ENCODE results near the gene ANKLE1. TPM values are rescaled to one million over a fixed set of nuclear protein-coding genes. Genes with fewer than 3 reads are reported as not detected.
A peak's percentile ranks its signal among the peaks of the same experiment; 100 is the strongest.

Gene ANKLE1
- total RNA-seq, 4 donors from 2014 or later = 0.30 to 2.5 (median 1.5) TPM

DNA sequence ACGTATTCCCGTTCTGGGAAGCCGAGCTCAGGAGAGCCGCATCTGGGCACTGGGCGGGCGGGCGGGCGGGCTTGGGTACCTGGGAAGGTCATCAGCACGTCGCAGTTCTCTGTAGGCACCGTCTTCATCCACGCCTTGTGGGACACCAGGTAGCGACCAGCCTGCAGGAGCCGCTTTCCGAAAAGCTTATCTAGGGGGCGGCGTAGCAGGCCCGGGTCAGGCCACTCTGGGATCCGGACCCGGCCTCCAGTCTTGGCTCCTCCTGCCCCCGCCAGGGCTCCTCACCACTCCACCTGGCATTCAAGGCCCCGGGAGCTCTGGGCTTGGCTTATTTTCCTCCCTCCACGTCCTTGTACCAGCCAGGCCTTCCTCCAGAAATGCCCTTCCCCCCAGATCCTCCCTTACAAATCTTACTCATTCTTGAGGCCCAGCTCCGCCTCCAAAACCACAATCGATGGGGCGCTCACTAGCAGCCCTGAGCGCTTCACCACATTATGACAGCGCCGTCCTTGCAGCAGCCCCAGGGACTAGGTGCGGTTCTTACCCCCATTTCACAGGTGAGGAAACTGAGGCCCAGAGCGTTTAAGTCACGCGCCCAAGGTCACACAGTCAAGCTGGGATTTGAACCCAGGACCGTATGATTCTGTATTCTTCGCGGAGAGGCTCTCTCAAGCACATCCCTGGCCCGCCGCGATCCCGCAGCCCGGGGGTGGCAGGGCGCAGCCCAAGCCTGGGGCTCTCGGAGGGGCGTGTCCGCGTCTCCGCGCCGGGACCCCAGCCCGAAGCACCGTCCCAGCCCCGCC is 52.1 kb downstream of the ANKLE1 start:
- TF ChIP-seq CTCF (IDR thresholded peaks at IDR 0.05) (no peak), POLR2AphosphoS5 (IDR thresholded peaks at IDR 0.05) (no peak), POLR2A (IDR thresholded peaks at IDR 0.05) (no peak), EP300 (IDR thresholded peaks at IDR 0.05) (no peak)
- Histone ChIP-seq H3K4me3 (peak overlapping the region; percentile 74), H3K4me1 (peaks cover 51% of the 10 kb centered on the region), H3K9me3 (no peaks in the 10 kb centered on the region), H3K27ac (peak overlapping the region; percentile 78), H3K36me3 (no peaks in the 10 kb centered on the region), H3K27me3 (peaks cover 13% of the 10 kb centered on the region)
- DNase-seq (ENCODE audit: low spot score in 2 of 2) = peak in 1 of 2 donors; percentile 76
- WGBS = 31% methylated on average over 18 of the region's 52 CpGs

- peak within 1 kb of the TSS; percentile 74 for H3K4me3 ChIP-seq
- TF ChIP-seq CTCF (IDR thresholded peaks at IDR 0.05) = no peak
- TF ChIP-seq POLR2AphosphoS5 (IDR thresholded peaks at IDR 0.05) = peak in 1 of 3 donors; percentile 51
- no peak for TF ChIP-seq POLR2A (IDR thresholded peaks at IDR 0.05)
- H3K36me3 ChIP-seq = no peaks in the 10 kb centered on the region
- peak within 1 kb of the TSS; percentile 78 for H3K27ac ChIP-seq
- peaks cover 7% of the 10 kb centered on the region for H3K27me3 ChIP-seq
- H3K9me3 ChIP-seq = no peaks in the 10 kb centered on the region
- 3% methylated on average over 37 of the region's 86 CpGs for WGBS
- DNase-seq (ENCODE audit: low spot score in 2 of 2) = peak; percentile 97
- H3K4me1 ChIP-seq = peaks cover 45% of the 10 kb centered on the region
Observed at GRCh38 chr19:17334414-17335409, 53.0 kb downstream of the ANKLE1 start, which contains the start of gene ANO8. TSS of gene ANO8 (minus strand) at chr19:17334855. CDS start at chr19:17334670, 185 bp downstream.

DNA sequence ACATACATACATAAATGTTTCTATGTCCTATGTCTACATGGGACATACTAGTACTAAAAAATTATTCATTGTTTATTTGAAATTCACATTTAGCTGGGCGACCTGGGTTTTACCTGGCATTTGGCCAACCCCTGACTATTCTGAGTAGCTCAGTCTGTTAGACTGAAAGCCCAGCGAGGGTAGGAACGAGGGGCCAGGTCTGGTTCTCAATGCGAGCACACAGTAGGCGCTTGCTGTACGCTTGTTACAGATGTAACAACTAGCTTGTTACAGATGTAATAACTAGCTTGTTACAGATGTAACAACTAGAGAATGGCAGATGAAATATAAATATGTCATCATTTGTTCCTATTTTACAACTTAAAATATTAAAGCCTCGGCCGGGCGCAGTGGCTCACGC is 53.9 kb downstream of the ANKLE1 start:
- Histone ChIP-seq H3K9me3 (no peaks in the 10 kb centered on the region), H3K4me3 (peak overlapping the region; percentile 74), H3K27ac (peak overlapping the region; percentile 19), H3K27me3 (no peaks in the 10 kb centered on the region), H3K4me1 (peaks cover 48% of the 10 kb centered on the region), H3K36me3 (no peaks in the 10 kb centered on the region)
- WGBS = 59% methylated on average over 10 of the region's 10 CpGs
- TF ChIP-seq POLR2AphosphoS5 (IDR thresholded peaks at IDR 0.05) = no peak
- TF ChIP-seq EP300 (IDR thresholded peaks at IDR 0.05) = no peak
- no peak for TF ChIP-seq POLR2A (IDR thresholded peaks at IDR 0.05)
- TF ChIP-seq CTCF (IDR thresholded peaks at IDR 0.05) = no peak
- DNase-seq (ENCODE audit: low spot score in 2 of 2) = no peak

Other genes starting within 250 kb of the ANKLE1 start
- 1 to 10 TPM; 2.4 to 4.1 (median 3.0) TPM for gene HAUS8, start 206.4 kb upstream of the ANKLE1 start, total RNA-seq
- gene MYO9B, start 206.1 kb upstream of the ANKLE1 start, total RNA-seq = 10 to 100 TPM; 43.6 to 99.9 (median 69.5) TPM
- gene USE1, start 66.5 kb upstream of the ANKLE1 start, total RNA-seq = 10 to 100 TPM; 17.3 to 25.2 (median 21.6) TPM
- gene OCEL1, start 55.7 kb upstream of the ANKLE1 start, total RNA-seq = 1 to 10 TPM; 2.7 to 9.7 (median 4.8) TPM
- 10 to 100 TPM; 25.8 to 79.3 (median 54.8) TPM for gene NR2F6, start 36.0 kb upstream of the ANKLE1 start, total RNA-seq
- gene USHBP1, start 17.2 kb upstream of the ANKLE1 start, total RNA-seq = 1 to 10 TPM; 1.2 to 8.4 (median 2.1) TPM
- gene BABAM1, start 14.5 kb upstream of the ANKLE1 start, total RNA-seq = 10 to 100 TPM; 54.6 to 66.8 (median 63.7) TPM
- 10 to 100 TPM in 3 of 4 donors, 1 to 10 TPM in 1; 9.7 to 15.7 (median 13.6) TPM for gene ABHD8, start 21.5 kb downstream of the ANKLE1 start, total RNA-seq
- 10 to 100 TPM; 42.7 to 89.5 (median 73.1) TPM for gene MRPL34, start 24.0 kb downstream of the ANKLE1 start, total RNA-seq
- 10 to 100 TPM; 17.9 to 35.2 (median 22.8) TPM for gene DDA1, start 27.7 kb downstream of the ANKLE1 start, total RNA-seq
- 10 to 100 TPM; 29.9 to 47.1 (median 37.1) TPM for gene ANO8, start 53.0 kb downstream of the ANKLE1 start, total RNA-seq
- gene GTPBP3, start 55.7 kb downstream of the ANKLE1 start, total RNA-seq = 10 to 100 TPM; 18.7 to 29.0 (median 25.2) TPM
- 10 to 100 TPM; 25.5 to 83.1 (median 26.6) TPM for gene PLVAP, start 95.4 kb downstream of the ANKLE1 start, total RNA-seq
- not detected for gene CCDC194, start 112.3 kb downstream of the ANKLE1 start, total RNA-seq
- gene BST2, start 123.7 kb downstream of the ANKLE1 start, total RNA-seq = 10 to 100 TPM in 2 of 4 donors, 1 to 10 TPM in 2; 6.6 to 19.7 (median 10.5) TPM
- gene MVB12A, start 138.1 kb downstream of the ANKLE1 start, total RNA-seq = 10 to 100 TPM; 44.2 to 71.3 (median 60.5) TPM
- 1 to 10 TPM in 1 of 4 donors, under 1 TPM in 2, not detected in 1; 0.39 to 1.2 (median 0.68) TPM for gene TMEM221, start 166.8 kb downstream of the ANKLE1 start, total RNA-seq
- gene NXNL1, start 179.0 kb downstream of the ANKLE1 start, total RNA-seq = not detected
- gene SLC27A1, start 188.6 kb downstream of the ANKLE1 start, total RNA-seq = 10 to 100 TPM; 25.3 to 53.4 (median 39.5) TPM
- 100 to 1,000 TPM in 1 of 4 donors, 10 to 100 TPM in 3; 58.0 to 108 (median 92.9) TPM for gene PGLS, start 229.7 kb downstream of the ANKLE1 start, total RNA-seq

Measured in suprapubic skin (tissue), 4 donors.